NCI-H2081 treated with DMSO at 0.1 percent for 48 hours (cell line): ENCODE results near the gene GAB4.
"Not testable (repeated sequence)": the region's sequence is repeated elsewhere in the genome, so short reads cannot be mapped to it uniquely, and the experiment has no call there.

Experiments used
- DNase-seq: peaks from one replicate; lab custom pipeline; 2025; lab: John Stamatoyannopoulos, UW

The GAB4 gene

GRCh38 chr22:17007852-17008731 lies at the start of gene GAB4:
TSS of gene GAB4 (minus strand) at chr22:17008222. CDS start at chr22:17008114, 108 bp downstream.
- no peak for DNase-seq

GRCh38 chr22:17056807-17057206 lies 48.8 kb upstream of the GAB4 start:
- no peak for DNase-seq

GRCh38 chr22:17056058-17056457 lies 48.0 kb upstream of the GAB4 start:
- DNase-seq, result no peak

- no peak for DNase-seq
Measured at GRCh38 chr22:17047656-17048055, 39.6 kb upstream of the GAB4 start.

DNA sequence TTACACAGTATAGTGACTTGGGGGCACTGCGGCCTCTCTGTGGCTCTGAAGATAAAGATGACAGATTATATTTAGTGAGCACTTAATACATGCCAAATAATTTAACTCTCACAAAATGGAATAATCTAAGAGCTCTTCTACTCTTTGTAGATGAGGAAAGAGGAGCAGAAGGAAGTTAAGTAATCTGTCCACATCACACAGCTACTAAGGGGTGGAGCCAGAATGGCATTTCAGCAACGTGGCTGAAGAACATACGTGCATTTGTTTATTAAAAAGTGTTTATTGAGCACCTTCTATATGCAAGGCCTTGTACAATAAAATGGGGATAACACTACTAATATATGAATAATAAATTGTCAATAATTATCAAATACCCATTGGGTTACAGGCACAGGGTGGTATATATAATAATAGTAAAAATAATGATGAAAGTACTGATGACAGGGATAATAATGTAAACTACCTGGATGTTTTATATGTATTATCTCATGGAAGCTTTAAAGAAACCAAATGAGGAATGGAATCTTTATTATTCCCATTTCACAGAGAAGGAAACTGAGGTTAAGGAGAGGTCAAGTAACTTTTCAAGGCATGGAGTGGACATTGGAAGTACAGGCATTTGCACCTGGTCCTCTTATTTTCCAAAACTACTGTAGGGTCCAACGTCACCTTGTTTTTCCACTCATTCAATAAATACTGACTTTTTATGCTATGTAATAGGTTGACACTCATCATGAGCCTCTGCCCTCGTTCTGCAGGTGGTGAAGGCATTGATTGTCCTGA lies 38.7 kb upstream of the GAB4 start:
- DNase-seq, result no peak

GRCh38 chr22:17043521-17043920 lies 35.5 kb upstream of the GAB4 start:
- no peak for DNase-seq

DNA sequence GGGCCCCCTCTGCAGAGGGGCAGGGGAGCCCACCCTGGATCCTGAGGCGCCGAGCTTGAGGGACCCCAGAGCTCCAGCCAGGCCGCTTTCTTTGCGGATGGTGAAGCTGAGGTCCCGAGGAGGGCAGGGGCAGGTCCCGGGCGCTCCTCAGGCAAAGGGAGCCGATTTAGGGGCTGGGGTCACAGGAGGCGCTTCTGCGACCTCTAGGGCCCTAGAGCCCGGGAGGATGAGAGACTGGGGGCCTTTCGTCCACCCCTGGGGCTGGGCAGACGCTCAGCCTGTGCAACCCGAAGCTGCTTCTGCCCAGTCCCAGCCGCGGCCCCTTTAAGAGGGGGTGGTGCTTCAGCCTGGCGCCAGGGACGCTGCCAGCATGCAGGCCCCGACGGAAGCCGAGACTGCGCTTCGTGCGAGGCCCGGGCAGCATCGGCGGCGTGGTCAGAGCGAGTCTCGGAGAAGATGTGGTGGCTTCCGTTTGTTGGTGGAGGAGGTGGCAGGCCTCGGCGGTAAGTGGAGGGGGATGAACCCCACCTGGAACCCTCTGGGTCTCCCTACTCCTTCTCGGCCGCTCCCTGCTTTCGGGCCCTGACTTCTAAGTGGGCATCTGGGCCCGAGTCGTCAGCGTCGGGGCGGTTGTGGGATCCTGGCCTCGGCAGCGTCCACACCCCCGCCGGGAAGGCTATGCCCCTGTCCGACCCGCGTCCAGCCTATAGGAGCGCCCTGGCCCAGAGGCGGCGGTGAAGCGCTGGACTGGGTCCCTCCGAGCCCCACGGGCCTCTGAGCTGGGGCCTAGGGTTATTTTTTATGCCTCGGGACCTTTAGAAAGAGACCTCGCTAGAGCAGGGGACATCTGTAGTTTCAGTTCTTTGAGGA lies 29.1 kb upstream of the GAB4 start:
- DNase-seq, result not testable (repeated sequence)

- DNase-seq, result not testable (repeated sequence)
Measured at GRCh38 chr22:17035976-17036841, 28.2 kb upstream of the GAB4 start.

DNA sequence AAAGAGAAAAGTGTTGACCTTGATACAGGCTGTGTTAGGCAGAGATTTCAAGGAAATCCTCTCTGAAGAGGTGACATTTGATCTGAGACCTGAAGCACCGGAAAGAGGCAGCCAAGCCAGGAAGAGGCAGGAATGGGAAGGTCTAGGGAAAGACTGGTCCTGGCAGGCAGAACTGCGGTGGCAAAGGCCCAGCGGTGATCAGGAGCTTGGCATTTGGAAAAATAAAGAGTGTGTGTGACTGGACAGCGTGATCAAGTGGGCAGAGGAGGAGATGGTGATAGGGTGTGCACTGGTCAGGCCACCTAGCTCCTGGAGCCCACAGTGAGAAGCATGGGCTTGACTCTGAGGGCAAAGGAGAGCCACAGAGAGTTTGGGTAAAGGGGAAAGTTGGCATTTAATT lies 27.2 kb upstream of the GAB4 start:
- DNase-seq, result no peak

DNA sequence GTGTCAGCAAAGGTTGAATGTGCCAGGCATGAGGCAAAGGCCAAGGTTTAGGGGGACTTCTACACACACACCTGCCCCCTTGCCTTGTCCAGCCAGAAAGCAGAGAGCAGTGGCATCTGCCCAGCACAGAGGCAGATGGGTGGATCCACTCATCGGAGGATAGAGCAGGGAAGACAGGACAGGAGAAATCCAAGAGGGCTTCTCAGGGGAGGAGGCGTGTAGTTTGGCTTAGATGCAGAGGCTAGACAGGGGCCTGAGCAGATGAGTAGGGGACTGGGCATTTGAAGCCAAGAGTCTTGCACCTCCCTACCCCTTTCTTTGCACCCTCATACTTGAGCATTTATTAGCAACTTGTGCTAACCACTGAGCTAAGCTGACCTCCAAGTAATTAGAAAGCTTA lies 26.5 kb upstream of the GAB4 start:
- not testable (repeated sequence) for DNase-seq

DNA sequence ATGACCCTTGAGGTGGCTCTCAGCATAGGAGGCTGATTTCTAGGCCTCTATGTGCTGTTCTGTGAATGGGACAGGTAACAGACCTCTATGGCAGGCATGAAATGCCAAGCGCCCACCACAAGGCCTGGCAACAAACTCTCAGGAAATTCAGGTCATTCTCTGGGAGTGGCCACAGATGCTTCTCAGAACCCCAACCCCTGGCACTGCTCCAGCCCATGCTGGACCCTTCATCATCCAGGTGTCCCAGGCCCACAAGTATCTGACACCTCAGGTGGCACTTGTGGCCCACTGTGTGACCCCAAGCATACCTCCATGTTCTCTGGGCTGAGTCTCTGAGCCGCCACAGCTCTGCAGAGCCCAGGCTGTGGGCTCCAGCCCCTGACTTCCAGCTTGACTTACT lies 24.3 kb upstream of the GAB4 start:
- DNase-seq, result not testable (repeated sequence)

GRCh38 chr22:17024380-17024779 lies 16.4 kb upstream of the GAB4 start:
- DNase-seq, result not testable (repeated sequence)

- DNase-seq, result not testable (repeated sequence)
Measured at GRCh38 chr22:17015552-17015951, 7.5 kb upstream of the GAB4 start.

DNA sequence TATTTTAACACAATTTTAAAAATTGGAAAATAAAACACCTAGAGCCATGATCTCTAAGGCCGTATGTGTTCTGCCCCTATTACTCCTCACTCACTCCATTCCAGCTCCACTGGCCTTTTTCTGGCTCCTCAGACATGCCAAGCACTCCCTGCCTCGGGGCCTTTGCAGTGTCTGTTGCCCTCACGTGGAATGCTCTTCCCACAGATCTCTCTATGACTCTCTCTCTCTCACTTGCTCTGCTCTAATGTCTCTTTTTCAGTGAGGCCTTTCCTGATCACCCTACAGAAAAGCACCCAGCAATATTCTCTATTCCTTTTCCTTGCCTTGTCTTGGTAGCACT lies 6.0 kb upstream of the GAB4 start:
- not testable (repeated sequence) for DNase-seq

GRCh38 chr22:17013396-17014100 lies 5.5 kb upstream of the GAB4 start:
- no peak for DNase-seq

GRCh38 chr22:17012267-17012666 lies 4.2 kb upstream of the GAB4 start:
- DNase-seq, result no peak

GRCh38 chr22:17009640-17010291 lies 1.7 kb upstream of the GAB4 start:
- DNase-seq, result no peak

GRCh38 chr22:17007257-17007656 lies 765 bp downstream of the GAB4 start:
- DNase-seq, result no peak

- DNase-seq, result no peak
Measured at GRCh38 chr22:16989915-16990314, 18.1 kb downstream of the GAB4 start.

GRCh38 chr22:16988257-16988656 lies 19.8 kb downstream of the GAB4 start:
- no peak for DNase-seq
